ENCODE data around the gene PKNOX2.

PKNOX2 gene

DNA sequence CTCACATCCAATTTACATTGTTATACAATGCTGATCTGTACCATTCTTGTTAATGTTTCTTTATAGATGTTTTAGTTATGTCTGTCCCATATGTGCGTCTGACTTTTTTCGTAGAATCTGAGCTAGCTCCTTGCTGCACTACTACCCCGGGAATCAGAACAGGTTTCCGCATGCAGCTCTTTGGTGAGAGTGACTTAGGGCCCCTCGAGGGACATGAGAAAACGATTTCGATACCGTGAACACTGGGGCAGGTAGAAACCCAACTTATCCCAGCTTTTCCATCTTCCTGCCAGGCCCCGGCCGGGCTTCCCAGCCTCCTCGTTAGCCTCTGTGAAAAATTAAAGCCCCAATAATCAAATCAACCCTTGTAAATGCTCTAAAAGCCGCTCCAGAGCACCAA is 23.4 kb upstream of the PKNOX2 start:
- TF ChIP-seq, protein P1, sequence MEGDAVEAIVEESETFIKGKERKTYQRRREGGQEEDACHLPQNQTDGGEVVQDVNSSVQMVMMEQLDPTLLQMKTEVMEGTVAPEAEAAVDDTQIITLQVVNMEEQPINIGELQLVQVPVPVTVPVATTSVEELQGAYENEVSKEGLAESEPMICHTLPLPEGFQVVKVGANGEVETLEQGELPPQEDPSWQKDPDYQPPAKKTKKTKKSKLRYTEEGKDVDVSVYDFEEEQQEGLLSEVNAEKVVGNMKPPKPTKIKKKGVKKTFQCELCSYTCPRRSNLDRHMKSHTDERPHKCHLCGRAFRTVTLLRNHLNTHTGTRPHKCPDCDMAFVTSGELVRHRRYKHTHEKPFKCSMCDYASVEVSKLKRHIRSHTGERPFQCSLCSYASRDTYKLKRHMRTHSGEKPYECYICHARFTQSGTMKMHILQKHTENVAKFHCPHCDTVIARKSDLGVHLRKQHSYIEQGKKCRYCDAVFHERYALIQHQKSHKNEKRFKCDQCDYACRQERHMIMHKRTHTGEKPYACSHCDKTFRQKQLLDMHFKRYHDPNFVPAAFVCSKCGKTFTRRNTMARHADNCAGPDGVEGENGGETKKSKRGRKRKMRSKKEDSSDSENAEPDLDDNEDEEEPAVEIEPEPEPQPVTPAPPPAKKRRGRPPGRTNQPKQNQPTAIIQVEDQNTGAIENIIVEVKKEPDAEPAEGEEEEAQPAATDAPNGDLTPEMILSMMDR (IDR thresholded peaks at IDR 0.05; ENCODE audit: low read depth, low read length), result no peak
- no peak for DNase-seq (ENCODE audit: extremely low read depth, low read depth)

DNA sequence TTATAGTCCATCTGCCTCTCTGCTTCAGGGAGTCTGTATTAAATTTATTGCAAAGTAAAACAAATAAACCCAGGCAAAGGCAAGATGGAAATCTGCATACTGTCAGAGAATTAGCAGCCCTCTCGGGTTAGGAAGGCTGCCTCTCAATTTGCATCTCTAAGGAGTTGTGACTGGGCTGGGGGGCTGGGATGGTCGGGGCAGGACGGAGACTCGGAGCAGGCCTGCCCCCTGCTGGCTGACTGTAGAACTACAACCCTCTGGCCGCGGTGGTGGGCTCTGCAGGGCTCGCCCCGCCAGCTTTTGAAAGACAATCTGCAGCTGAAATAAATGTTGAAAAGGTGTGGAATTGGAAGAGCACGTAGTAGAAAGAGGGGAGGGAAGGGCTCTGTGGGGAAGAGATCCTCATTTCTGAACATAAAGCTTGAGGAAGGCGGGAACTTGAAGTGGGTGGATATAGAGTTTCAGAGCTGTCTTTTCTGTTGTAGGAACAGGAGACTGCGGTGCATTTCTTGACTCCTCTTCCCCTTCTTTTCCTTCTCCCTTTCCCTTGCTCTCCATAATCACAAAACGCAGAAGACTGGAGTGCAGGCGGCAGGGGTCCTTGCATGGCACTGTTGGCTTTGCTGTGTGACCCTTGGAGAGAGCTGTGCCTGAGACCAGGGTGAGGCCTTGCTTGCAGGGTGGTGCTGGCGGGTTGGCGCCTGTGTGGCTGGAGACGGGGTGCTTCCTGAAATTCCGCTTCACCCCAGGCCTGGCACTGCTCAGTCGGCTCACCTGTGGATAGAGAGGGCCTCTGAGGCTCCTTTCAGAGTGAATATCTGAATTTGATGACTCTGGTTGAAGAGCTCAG is 22.6 kb upstream of the PKNOX2 start:
- TF ChIP-seq, protein P1 (IDR thresholded peaks at IDR 0.05; ENCODE audit: low read depth, low read length), result peak; percentile 93
- no peak for DNase-seq (ENCODE audit: extremely low read depth, low read depth)

DNA sequence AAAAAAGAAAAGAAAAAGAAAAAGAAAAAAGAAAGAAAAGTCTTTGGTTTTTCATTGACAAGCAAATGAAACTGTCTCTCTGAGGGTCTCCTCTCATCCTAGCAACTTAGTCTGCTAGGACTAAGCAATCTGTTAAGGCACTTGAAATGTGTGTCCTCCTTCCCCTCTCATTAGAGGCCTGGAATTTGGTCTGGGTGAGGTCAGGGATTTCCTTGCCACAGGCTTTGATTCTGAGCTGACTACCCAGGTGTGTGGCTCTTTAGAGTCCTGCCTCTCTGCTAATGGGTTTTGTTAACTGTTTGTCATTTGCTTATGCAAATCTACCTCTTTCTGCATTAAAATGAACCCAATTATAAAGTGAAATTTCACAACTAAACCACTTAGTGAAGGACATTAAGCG is 18.3 kb upstream of the PKNOX2 start:
- no peak for DNase-seq (ENCODE audit: extremely low read depth, low read depth)

DNA sequence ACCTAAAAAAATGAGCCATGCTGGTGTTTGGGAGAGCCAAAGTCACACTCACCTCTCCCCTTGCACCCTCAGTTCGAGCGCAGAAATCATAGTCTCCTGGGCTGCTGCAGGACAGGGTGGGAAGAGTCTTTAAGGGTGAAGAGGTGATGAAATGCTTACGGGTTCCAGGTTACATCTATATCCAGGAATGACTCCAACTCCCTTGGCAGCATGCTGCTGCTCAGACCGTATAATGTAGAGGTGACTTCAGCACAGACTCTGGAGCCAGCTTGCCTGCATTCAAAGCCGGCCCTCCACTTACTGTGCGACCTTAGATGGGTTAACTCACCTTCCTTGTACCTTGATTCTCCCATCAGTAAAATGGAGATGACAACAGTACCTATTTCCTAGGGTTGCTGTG is 17.3 kb upstream of the PKNOX2 start:
- TF ChIP-seq, protein P1 (IDR thresholded peaks at IDR 0.05; ENCODE audit: low read depth, low read length), result no peak

More for the DNA sequence above, 18.3 kb upstream of the PKNOX2 start:
- TF ChIP-seq, protein P1 (IDR thresholded peaks at IDR 0.05; ENCODE audit: low read depth, low read length), result no peak

DNA sequence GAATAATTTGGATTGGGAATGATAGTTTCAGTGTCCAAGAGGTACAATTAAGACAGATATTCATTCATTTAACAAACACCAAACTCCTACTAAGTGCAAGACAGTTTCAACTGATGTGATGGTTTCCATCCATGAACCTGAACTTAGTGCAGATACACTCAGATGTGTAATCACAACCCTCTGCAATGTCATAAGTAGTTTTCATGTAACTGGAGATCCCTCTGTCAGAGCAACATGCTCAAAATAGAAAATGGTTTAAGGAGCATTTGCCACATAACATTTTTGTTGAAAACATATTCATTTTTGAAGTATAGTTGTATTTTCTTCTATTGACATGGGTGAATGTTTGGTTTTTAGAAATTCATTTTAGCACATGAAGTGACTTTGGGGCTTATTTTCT is 16.5 kb upstream of the PKNOX2 start:
- TF ChIP-seq, protein P1 (IDR thresholded peaks at IDR 0.05; ENCODE audit: low read depth, low read length), result no peak
- no peak for DNase-seq (ENCODE audit: extremely low read depth, low read depth)

More for the DNA sequence above, 17.3 kb upstream of the PKNOX2 start:
- no peak for DNase-seq (ENCODE audit: extremely low read depth, low read depth)

DNA sequence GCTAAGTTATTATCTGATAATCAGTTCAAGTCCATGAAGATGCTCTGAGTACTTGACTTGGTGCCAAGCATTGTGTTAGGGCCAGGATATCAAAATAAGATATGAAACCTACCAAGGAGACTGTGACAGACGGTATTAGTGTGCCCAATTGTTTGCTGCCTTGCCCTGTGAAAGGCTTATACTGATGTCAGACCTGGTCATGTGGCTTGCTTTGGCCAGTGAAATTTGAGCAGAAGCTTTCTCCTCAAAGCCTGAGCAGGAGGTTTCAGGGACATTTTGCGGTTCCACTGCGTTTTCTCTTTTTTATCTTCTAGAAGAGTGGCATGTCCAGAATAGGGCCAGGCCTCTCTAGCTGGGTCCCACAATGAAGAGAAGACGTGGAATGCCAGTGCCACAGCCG is 15.8 kb upstream of the PKNOX2 start:
- DNase-seq (ENCODE audit: extremely low read depth, low read depth), result no peak
- TF ChIP-seq, protein P1 (IDR thresholded peaks at IDR 0.05; ENCODE audit: low read depth, low read length), result no peak

DNA sequence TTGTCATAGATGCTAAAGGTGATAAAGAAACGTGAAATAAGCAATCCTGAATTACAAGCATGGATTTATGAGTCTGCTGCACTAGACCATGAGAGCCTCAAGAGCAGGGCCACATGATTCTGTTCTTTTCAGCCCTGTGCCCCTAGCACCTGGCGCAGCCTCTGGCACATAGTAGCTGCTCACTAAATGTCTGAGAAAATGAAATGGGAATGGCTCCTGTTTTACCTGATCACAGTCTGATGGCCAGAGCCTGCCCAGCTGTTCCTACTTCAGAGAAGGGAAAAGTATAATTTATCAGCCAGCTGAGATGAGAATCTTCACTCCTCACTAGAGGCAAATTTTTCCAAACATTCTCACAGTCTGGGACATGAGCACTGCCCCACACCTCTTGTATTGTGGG is 10.7 kb upstream of the PKNOX2 start:
- TF ChIP-seq, protein P1 (IDR thresholded peaks at IDR 0.05; ENCODE audit: low read depth, low read length), result no peak
- no peak for DNase-seq (ENCODE audit: extremely low read depth, low read depth)
